HepG2 (cell line): ENCODE measurements around the gene RGS2. TPM values are rescaled to one million over a fixed set of nuclear protein-coding genes. Genes with fewer than 3 reads are reported as not detected.

ENCODE experiments used
- CHD2 ChIP-seq: IDR thresholded peaks from 2 replicates; pipeline ENCODE4 v1.6.1; 2011; ENCODE audit warnings: low read depth, low read length, improper control_type of control experiment
- GFI1 ChIP-seq: sonication (generic); formaldehyde crosslinking; IDR thresholded peaks from 2 replicates; pipeline ENCODE4 v1.5.0; 2020; ENCODE audit warnings: missing genetic modification reagents, mild to moderate bottlenecking, borderline replicate concordance
- HNRNPL ChIP-seq: fragments of 200-400 bp; formaldehyde crosslinking; IDR thresholded peaks from 2 replicates; pipeline ENCODE4 v1.6.1; 2017; ENCODE audit warnings: mild to moderate bottlenecking, low read depth, low read length
- NFRKB ChIP-seq: fragments of 450-650 bp; IDR thresholded peaks from 2 replicates; pipeline ENCODE4 v1.6.1; 2017
- TARDBP ChIP-seq: sonication (generic); formaldehyde crosslinking; IDR thresholded peaks from 2 replicates; pipeline ENCODE4 v1.8.0; 2022; ENCODE audit warnings: mild to moderate bottlenecking, missing genetic modification reagents
- ZKSCAN8 ChIP-seq: IDR thresholded peaks from 2 replicates; pipeline ENCODE4 v1.6.1; 2016; ENCODE audit warnings: borderline replicate concordance, missing genetic modification reagents, missing compliant biosample characterization
- ZNF3 ChIP-seq: IDR thresholded peaks from 2 replicates; pipeline ENCODE4 v1.7.0; 2017; ENCODE audit warnings: inconsistent platforms
- ZNF530 ChIP-seq: sonication (generic); formaldehyde crosslinking; IDR thresholded peaks from 2 replicates; pipeline ENCODE4 v1.5.0; 2020; ENCODE audit warnings: low read depth, mild to moderate bottlenecking, missing genetic modification reagents
- ZSCAN31 ChIP-seq: sonication (generic); formaldehyde crosslinking; IDR thresholded peaks from 2 replicates; pipeline ENCODE4 v1.5.0; 2020; ENCODE audit warnings: low read depth, mild to moderate bottlenecking, missing genetic modification reagents
- polyA plus RNA-seq, 8 experiments: library from polyadenylated mRNA; depleted of rRNA in 3 of 8; stranded (reverse) in 7 of 8; unstranded in 1 of 8; fragments of >200 nt; fragmentation: Illumina TruSeq in 4 of 8; extraction: Trizol in 4 of 8; gene quantifications; 2 replicates each; pipeline versions ENCODE4 v1.2.1 to v1.2.3, GENCODE V29; 2011 to 2016; ENCODE audit warnings: low read depth in 4 of 8, missing spikeins in 1 of 8, mixed read lengths in 1 of 8; ENCODE audit not compliant: insufficient read depth in 1 of 8
- total RNA-seq, 5 experiments: library from RNA; depleted of rRNA; stranded (reverse); fragments of >200 nt; fragmentation: Illumina TruSeq; extraction: Trizol; gene quantifications; 2 replicates each; pipeline ENCODE4 v1.2.3, GENCODE V29; 2016; ENCODE audit warnings: low read depth in 1 of 5
- TF ChIP-seq, protein P1 (sequence below): sonication (generic); formaldehyde crosslinking; IDR thresholded peaks from 2 replicates; pipeline ENCODE4; 2020; ENCODE audit warnings: missing genetic modification reagents, mild to moderate bottlenecking, borderline replicate concordance
- TF ChIP-seq, protein P2 (sequence below): sonication (generic); formaldehyde crosslinking; IDR thresholded peaks from 2 replicates; pipeline ENCODE4 v1.8.0; 2022; ENCODE audit warnings: mild to moderate bottlenecking, missing genetic modification reagents; ENCODE audit not compliant: insufficient replicate concordance
- TF ChIP-seq, protein P3 (sequence below): sonication (generic); formaldehyde crosslinking; IDR thresholded peaks from 2 replicates; pipeline ENCODE4 v1.8.0; 2022; ENCODE audit warnings: mild to moderate bottlenecking, missing genetic modification reagents, moderate library complexity
- TF ChIP-seq, protein P4 (sequence below): sonication (generic); formaldehyde crosslinking; IDR thresholded peaks from 2 replicates; pipeline ENCODE4 v1.8.1; 2023; ENCODE audit warnings: mild to moderate bottlenecking, moderate library complexity, missing genetic modification reagents
- TF ChIP-seq, protein P5 (sequence below): sonication (generic); formaldehyde crosslinking; IDR thresholded peaks from 2 replicates; pipeline ENCODE4 v1.4.0; 2020; ENCODE audit warnings: missing genetic modification reagents, borderline replicate concordance
- TF ChIP-seq, protein P6 (sequence below): sonication (generic); formaldehyde crosslinking; IDR thresholded peaks from 2 replicates; pipeline ENCODE4 v1.4.0; 2020; ENCODE audit warnings: missing genetic modification reagents

RGS2 gene
- total and polyA plus RNA-seq, 2 of the 13 experiments (the other 11 are each of a cell fraction or from before 2014, with no cell fraction given), result 0.64 to 1.4 TPM

DNA sequence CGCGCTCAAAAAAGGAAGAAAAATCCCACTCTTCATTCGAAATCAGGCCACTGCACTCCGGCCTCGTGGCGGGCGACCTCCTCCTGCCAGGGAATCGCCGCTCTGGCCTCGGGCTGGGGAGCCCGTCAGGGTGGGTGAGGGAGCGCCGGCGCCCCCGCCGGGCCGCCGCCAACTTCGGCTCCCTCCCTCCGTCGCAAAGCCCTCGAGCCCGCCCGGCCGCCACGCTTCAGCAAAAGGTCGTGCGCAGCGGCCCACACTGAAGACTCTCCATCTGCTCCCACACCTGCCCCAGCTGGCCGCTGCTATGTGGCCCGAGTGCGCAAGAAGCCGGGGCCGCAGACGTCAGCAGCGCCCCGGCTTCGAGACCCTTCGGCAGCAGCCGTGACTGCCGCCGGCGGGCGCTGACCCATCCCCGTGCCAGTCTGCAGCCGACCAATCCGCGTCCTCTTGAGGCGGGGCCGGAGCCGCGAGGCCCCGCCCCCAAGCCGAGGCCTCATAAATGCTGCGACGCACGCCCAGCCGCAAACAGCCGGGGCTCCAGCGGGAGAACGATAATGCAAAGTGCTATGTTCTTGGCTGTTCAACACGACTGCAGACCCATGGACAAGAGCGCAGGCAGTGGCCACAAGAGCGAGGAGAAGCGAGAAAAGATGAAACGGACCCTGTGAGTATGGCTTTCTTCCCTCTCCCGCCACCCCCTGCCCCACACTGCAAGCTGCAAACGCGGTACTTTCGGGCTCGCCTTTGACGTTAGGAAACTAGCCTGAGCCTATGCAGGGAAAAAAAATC is at the start of gene RGS2 (continued):
- TF ChIP-seq, protein P1, sequence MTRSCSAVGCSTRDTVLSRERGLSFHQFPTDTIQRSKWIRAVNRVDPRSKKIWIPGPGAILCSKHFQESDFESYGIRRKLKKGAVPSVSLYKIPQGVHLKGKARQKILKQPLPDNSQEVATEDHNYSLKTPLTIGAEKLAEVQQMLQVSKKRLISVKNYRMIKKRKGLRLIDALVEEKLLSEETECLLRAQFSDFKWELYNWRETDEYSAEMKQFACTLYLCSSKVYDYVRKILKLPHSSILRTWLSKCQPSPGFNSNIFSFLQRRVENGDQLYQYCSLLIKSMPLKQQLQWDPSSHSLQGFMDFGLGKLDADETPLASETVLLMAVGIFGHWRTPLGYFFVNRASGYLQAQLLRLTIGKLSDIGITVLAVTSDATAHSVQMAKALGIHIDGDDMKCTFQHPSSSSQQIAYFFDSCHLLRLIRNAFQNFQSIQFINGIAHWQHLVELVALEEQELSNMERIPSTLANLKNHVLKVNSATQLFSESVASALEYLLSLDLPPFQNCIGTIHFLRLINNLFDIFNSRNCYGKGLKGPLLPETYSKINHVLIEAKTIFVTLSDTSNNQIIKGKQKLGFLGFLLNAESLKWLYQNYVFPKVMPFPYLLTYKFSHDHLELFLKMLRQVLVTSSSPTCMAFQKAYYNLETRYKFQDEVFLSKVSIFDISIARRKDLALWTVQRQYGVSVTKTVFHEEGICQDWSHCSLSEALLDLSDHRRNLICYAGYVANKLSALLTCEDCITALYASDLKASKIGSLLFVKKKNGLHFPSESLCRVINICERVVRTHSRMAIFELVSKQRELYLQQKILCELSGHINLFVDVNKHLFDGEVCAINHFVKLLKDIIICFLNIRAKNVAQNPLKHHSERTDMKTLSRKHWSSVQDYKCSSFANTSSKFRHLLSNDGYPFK (CRISPR knock-in tag), result no peak; the same call in 1 of the 2 replicates
- no peak for TF ChIP-seq ZNF3 (CRISPR knock-in tag)
- TF ChIP-seq HNRNPL, result no peak
- no peak for TF ChIP-seq ZNF530 (CRISPR knock-in tag)
- TF ChIP-seq NFRKB, result no peak
- no peak for TF ChIP-seq CHD2
- TF ChIP-seq, protein P2, sequence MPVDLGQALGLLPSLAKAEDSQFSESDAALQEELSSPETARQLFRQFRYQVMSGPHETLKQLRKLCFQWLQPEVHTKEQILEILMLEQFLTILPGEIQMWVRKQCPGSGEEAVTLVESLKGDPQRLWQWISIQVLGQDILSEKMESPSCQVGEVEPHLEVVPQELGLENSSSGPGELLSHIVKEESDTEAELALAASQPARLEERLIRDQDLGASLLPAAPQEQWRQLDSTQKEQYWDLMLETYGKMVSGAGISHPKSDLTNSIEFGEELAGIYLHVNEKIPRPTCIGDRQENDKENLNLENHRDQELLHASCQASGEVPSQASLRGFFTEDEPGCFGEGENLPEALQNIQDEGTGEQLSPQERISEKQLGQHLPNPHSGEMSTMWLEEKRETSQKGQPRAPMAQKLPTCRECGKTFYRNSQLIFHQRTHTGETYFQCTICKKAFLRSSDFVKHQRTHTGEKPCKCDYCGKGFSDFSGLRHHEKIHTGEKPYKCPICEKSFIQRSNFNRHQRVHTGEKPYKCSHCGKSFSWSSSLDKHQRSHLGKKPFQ (CRISPR knock-in tag), result peak; percentile 84
- TF ChIP-seq, protein P3, sequence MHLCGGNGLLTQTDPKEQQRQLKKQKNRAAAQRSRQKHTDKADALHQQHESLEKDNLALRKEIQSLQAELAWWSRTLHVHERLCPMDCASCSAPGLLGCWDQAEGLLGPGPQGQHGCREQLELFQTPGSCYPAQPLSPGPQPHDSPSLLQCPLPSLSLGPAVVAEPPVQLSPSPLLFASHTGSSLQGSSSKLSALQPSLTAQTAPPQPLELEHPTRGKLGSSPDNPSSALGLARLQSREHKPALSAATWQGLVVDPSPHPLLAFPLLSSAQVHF (CRISPR knock-in tag), result no peak
- peak; percentile 68; the same call in 1 of the 2 replicates for TF ChIP-seq ZSCAN31
- TF ChIP-seq GFI1 (CRISPR knock-in tag), result 0 out of 2 replicates have a peak, but pooled peaks have one; percentile 46
- TF ChIP-seq, protein P4, sequence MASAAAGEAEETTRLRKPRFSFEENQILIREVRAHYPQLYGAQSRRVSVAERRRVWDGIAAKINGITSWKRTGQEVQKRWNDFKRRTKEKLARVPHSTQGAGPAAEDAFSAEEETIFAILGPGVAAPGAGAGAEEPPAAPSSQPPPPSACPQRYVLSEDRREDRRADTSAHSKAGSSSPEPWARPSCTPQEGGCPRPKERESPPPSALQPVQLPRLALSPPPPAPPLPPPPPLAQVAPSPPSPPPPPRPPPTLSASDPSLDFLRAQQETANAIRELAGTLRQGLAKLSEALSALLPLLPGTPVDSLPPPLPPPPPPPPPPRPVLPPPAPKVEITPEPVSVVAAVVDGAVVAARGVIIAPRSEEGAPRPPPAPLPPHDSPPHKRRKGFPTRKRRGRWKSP (CRISPR knock-in tag), result peak; percentile 80
- TF ChIP-seq, protein P5, sequence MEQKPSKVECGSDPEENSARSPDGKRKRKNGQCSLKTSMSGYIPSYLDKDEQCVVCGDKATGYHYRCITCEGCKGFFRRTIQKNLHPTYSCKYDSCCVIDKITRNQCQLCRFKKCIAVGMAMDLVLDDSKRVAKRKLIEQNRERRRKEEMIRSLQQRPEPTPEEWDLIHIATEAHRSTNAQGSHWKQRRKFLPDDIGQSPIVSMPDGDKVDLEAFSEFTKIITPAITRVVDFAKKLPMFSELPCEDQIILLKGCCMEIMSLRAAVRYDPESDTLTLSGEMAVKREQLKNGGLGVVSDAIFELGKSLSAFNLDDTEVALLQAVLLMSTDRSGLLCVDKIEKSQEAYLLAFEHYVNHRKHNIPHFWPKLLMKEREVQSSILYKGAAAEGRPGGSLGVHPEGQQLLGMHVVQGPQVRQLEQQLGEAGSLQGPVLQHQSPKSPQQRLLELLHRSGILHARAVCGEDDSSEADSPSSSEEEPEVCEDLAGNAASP (CRISPR knock-in tag), result peak; percentile 43; the same call in 1 of the 2 replicates
- TF ChIP-seq, protein P6, sequence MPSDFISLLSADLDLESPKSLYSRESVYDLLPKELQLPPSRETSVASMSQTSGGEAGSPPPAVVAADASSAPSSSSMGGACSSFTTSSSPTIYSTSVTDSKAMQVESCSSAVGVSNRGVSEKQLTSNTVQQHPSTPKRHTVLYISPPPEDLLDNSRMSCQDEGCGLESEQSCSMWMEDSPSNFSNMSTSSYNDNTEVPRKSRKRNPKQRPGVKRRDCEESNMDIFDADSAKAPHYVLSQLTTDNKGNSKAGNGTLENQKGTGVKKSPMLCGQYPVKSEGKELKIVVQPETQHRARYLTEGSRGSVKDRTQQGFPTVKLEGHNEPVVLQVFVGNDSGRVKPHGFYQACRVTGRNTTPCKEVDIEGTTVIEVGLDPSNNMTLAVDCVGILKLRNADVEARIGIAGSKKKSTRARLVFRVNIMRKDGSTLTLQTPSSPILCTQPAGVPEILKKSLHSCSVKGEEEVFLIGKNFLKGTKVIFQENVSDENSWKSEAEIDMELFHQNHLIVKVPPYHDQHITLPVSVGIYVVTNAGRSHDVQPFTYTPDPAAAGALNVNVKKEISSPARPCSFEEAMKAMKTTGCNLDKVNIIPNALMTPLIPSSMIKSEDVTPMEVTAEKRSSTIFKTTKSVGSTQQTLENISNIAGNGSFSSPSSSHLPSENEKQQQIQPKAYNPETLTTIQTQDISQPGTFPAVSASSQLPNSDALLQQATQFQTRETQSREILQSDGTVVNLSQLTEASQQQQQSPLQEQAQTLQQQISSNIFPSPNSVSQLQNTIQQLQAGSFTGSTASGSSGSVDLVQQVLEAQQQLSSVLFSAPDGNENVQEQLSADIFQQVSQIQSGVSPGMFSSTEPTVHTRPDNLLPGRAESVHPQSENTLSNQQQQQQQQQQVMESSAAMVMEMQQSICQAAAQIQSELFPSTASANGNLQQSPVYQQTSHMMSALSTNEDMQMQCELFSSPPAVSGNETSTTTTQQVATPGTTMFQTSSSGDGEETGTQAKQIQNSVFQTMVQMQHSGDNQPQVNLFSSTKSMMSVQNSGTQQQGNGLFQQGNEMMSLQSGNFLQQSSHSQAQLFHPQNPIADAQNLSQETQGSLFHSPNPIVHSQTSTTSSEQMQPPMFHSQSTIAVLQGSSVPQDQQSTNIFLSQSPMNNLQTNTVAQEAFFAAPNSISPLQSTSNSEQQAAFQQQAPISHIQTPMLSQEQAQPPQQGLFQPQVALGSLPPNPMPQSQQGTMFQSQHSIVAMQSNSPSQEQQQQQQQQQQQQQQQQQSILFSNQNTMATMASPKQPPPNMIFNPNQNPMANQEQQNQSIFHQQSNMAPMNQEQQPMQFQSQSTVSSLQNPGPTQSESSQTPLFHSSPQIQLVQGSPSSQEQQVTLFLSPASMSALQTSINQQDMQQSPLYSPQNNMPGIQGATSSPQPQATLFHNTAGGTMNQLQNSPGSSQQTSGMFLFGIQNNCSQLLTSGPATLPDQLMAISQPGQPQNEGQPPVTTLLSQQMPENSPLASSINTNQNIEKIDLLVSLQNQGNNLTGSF (CRISPR knock-in tag), result peak; percentile 83
- TF ChIP-seq ZKSCAN8 (CRISPR knock-in tag), result no peak
- TF ChIP-seq TARDBP (CRISPR knock-in tag), result no peak
